Keratinocyte (primary cell): Measurements from ENCODE around the gene PCSK6.

Experiments
- CTCF ChIP-seq, 3 experiments: IDR thresholded peaks in 1 of 3; conservative IDR thresholded peaks in 1 of 3; optimal IDR thresholded peaks in 1 of 3; 2 replicates in 2 of 3; 3 replicates in 1 of 3; pipeline versions ENCODE3 to v1.5.1; 2011; ENCODE audit warnings: low read length in 3 of 3, mild to moderate bottlenecking in 3 of 3, moderate library complexity in 2 of 3, control low read depth in 1 of 3, inconsistent platforms in 1 of 3; ENCODE audit not compliant: insufficient read depth in 2 of 3; ENCODE audit errors: extremely low read depth in 1 of 3
- EZH2 ChIP-seq: IDR thresholded peaks from one replicate; pipeline ENCODE4 v1.6.1; 2012; ENCODE audit warnings: inconsistent platforms, mild to moderate bottlenecking, low read length, moderate library complexity

DNA sequence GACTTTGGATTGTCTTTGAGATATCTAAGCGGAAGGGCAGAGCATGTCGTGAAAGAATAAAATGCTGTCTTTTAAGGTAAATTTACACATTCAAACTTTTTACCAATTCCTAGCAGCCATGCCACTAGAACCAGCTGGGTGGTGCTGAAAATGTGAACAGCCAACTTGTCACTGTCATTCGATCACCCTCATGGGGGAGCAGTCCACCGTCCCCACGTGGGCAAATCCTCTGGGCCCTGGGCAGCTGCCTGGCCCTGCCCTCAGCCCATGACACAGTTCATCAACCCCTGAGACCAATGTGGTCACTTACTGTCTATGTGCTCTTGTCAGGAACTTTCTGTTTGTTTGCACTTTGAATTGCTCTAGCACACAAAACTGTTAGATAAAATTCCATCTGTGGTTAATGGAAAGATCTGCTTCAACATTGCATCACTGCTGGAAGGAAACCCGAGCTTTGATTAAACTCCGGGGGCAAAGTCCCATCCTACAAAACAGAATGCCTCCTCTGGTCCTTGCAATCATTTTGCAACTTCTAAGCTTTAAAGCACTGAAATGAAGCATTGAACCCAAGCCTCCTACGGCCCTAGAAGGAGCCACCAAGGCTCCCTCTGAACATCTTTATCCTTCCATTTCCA, 50.1 kb downstream of the PCSK6 start:
- TF ChIP-seq EZH2, result no peak
- no peak for TF ChIP-seq CTCF (optimal IDR thresholded peaks at IDR 0.05 in 1 of 3, IDR thresholded peaks at IDR 0.05 in 1 of 3, conservative IDR thresholded peaks at IDR 0.05 in 1 of 3; ENCODE audit: extremely low read depth in 1 of 3, insufficient read depth in 2 of 3, low read length in 3 of 3)
